Activated CD8-positive, alpha-beta T cell treated with anti-CD3 and anti-CD28 coated beads for 36 hours (primary cell): ENCODE data around the gene B4GALNT1. TPM values are rescaled to one million over a fixed set of nuclear protein-coding genes. Genes with fewer than 3 reads are reported as not detected.

Experiments used
- ATAC-seq: fragments of 200-7000 bp; cut with Tn5 transposase; one replicate; pipeline ENCODE4 v1.10.0; 2021; ENCODE audit warnings: mild to moderate bottlenecking, moderate library complexity
- CTCF ChIA-PET: fragments of 350-600 bp; sonication (Branson Sonifier 250); formaldehyde crosslinking; loops from one replicate; lab custom pipeline; 2021; ENCODE audit warnings: antibody characterized with exemption; lab: Charles Lee
- POLR2A ChIA-PET: fragments of 350-600 bp; sonication (Branson Sonifier 250); formaldehyde crosslinking; loops from one replicate; lab custom pipeline; 2021; ENCODE audit warnings: antibody characterized with exemption; lab: Charles Lee
- DNase-seq: peaks from one replicate; pipeline ENCODE4 v3.0.0-alpha.2; 2020
- H3K27ac Mint-ChIP-seq: one replicate; pipeline ENCODE4 v1.8.0; 2021; ENCODE audit warnings: mild to moderate bottlenecking, mixed read lengths
- H3K27me3 Mint-ChIP-seq: one replicate; pipeline ENCODE4 v1.8.0; 2021; ENCODE audit warnings: mixed read lengths
- H3K36me3 Mint-ChIP-seq: one replicate; pipeline ENCODE4 v1.8.0; 2021; ENCODE audit warnings: low read depth, mixed read lengths
- H3K4me1 Mint-ChIP-seq: one replicate; pipeline ENCODE4 v1.8.0; 2021; ENCODE audit warnings: low read depth, mixed read lengths
- H3K4me3 Mint-ChIP-seq: one replicate; pipeline ENCODE4 v1.8.0; 2021; ENCODE audit warnings: mild to moderate bottlenecking, moderate library complexity, mixed read lengths
- H3K9me3 Mint-ChIP-seq: one replicate; pipeline ENCODE4 v1.8.0; 2021; ENCODE audit warnings: mixed read lengths
- intact Hi-C: fragments of 100-400 bp; cut with micrococcal nuclease; formaldehyde crosslinking; loops from one replicate; pipeline ENCODE4 v1.10.0; 2022
- total RNA-seq, 2 experiments: library from RNA; stranded (reverse); gene quantifications; one replicate each; pipeline ENCODE4 v1.2.3, GENCODE V29; 2021
- TF ChIP-seq, protein P1 (sequence below): fragments of 200-600 bp; IDR thresholded peaks from one replicate; pipeline ENCODE4 v1.8.0; 2022; ENCODE audit warnings: antibody characterized with exemption, mild to moderate bottlenecking

Gene B4GALNT1
- total RNA-seq, 2 experiments from 2014 or later, result 0.61 to 1.4 TPM

DNA sequence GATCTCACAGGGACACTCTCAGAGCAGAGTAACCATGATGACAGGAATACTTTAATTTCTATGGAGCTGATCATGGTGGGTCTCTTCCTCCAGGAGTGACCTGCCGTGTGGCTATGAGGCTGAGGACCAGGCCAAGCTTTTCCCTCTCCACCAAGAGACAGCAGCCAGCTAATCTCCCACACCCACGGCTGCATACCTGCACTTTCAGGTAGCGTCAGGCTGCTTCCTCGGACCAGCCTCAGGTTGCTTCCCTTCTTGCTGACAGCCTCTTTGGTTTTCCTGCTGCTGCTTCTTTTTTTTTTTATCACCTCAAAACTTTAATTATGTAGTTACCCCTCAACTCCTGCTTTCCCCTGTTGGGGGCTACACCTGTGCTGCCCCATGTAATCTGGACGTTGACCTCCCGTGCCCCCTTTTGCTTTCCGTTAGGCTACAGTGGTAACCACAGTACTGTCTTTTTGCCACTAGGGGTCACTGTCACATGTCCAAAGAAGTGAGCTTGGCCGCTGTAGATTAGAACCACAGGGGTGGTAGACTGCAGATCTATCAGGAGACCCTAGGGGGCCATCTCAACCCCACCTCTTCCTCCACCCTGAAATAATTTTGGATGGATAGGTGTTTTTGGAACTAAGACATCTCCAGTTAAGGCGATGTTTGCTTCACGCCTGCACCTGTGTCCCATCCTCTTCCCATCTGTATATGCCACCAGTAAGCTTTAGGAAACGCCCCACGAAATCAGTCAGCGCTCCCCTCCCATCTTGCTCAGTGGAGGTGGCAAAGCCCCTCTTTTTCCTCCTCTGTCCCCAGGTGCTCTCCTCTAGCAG is 49.8 kb downstream of the B4GALNT1 start:
- CTCF ChIA-PET, result interaction anchor here (0.6 to 7.0 kb wide), 46 partner anchors 8 to 173 kb away, joined by 3 to 124 read pairs (median 5); partner anchors contain the start of genes ARHGEF25, B4GALNT1, DCTN2 and OS9

DNA sequence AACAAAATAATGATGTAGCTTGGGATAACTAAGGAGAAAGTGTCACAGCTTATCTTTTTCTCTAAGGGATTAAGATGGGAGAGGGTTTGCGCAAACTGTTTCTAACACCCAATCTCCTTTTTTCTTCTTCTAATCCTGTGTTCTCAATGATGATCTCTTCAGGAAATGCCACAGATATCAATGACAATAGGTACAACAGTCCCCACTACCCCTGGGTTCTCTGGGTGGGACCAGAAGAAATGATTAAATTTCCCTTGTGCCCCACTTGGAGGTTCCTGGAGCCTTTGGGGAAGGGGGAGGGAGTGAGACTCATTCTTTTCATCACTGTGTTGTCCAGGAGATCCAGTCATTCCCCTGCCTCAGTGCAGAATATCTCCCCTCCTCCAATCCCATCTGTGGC is 50.6 kb downstream of the B4GALNT1 start:
- Mint-ChIP-seq H3K4me3 (no peak overlapping the region), H3K27me3 (no peaks in the 10 kb centered on the region), H3K4me1 (no peaks in the 10 kb centered on the region), H3K36me3 (no peaks in the 10 kb centered on the region), H3K27ac (no peak overlapping the region), H3K9me3 (no peaks in the 10 kb centered on the region)
- POLR2A ChIA-PET, result interaction anchor here (1.5 to 2.0 kb wide), 2 partner anchors 23 to 40 kb away, joined by 4 to 6 read pairs; partner anchors contain the start of gene DTX3
- ATAC-seq, result no peak
- intact Hi-C loops, result loop anchor here (2.0 to 5.0 kb wide), 3 partner anchors 40 to 160 kb away; partner anchors contain the start of gene OS9
- CTCF ChIA-PET, result interaction anchor here (0.8 to 7.0 kb wide), 24 partner anchors 8 to 162 kb away, joined by 3 to 124 read pairs (median 10); partner anchors contain the start of genes ARHGEF25, B4GALNT1, OS9 and PIP4K2C
- TF ChIP-seq, protein P1, sequence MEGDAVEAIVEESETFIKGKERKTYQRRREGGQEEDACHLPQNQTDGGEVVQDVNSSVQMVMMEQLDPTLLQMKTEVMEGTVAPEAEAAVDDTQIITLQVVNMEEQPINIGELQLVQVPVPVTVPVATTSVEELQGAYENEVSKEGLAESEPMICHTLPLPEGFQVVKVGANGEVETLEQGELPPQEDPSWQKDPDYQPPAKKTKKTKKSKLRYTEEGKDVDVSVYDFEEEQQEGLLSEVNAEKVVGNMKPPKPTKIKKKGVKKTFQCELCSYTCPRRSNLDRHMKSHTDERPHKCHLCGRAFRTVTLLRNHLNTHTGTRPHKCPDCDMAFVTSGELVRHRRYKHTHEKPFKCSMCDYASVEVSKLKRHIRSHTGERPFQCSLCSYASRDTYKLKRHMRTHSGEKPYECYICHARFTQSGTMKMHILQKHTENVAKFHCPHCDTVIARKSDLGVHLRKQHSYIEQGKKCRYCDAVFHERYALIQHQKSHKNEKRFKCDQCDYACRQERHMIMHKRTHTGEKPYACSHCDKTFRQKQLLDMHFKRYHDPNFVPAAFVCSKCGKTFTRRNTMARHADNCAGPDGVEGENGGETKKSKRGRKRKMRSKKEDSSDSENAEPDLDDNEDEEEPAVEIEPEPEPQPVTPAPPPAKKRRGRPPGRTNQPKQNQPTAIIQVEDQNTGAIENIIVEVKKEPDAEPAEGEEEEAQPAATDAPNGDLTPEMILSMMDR, result no peak
- DNase-seq, result no peak

More for the DNA sequence above, 49.8 kb downstream of the B4GALNT1 start:
- POLR2A ChIA-PET, result interaction anchor here (0.6 to 2.0 kb wide), 6 partner anchors 22 to 147 kb away, joined by 3 to 6 read pairs (median 4); partner anchors contain the start of gene DTX3
- no peaks in the 10 kb centered on the region for H3K36me3 Mint-ChIP-seq
- DNase-seq, result peak; percentile 83
- H3K27me3 Mint-ChIP-seq, result no peaks in the 10 kb centered on the region
- no peak overlapping the region for H3K4me3 Mint-ChIP-seq
- intact Hi-C loops, result loop anchor here (2.0 to 5.0 kb wide), 3 partner anchors 40 to 160 kb away; partner anchors contain the start of gene OS9
- H3K9me3 Mint-ChIP-seq, result no peaks in the 10 kb centered on the region
- no peak overlapping the region for H3K27ac Mint-ChIP-seq
- peak; percentile 100 for ATAC-seq
- TF ChIP-seq, protein P1, result peak; percentile 96
- no peaks in the 10 kb centered on the region for H3K4me1 Mint-ChIP-seq

DNA sequence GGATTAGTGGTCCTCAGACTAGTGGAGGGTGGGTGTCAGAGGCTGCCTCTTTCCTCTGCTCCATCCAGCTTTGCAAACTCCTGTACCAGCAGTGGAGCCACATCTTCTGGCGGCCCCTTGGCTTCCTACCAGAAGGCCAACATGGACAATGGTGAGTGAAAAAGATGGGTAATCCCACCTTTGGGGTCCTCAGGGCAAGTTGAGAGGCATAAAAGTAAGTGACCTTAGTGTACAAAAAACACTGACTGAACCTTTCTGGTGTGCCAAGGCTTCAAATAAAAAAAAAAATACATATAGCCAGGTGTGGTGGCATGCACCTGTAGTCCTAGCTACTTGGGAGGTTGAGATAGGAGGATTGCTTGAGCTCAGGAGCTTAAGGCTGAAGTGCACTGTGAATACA is 51.2 kb downstream of the B4GALNT1 start:
- TF ChIP-seq, protein P1, result no peak
- H3K9me3 Mint-ChIP-seq, result no peaks in the 10 kb centered on the region
- H3K36me3 Mint-ChIP-seq, result no peaks in the 10 kb centered on the region
- no peak overlapping the region for H3K27ac Mint-ChIP-seq
- H3K4me3 Mint-ChIP-seq, result no peak overlapping the region
- DNase-seq, result no peak
- CTCF ChIA-PET, result interaction anchor here (0.9 to 7.0 kb wide), 11 partner anchors 10 to 160 kb away, joined by 3 to 124 read pairs (median 19); partner anchors contain the start of genes ARHGEF25, B4GALNT1 and PIP4K2C
- H3K27me3 Mint-ChIP-seq, result no peaks in the 10 kb centered on the region
- intact Hi-C loops, result loop anchor here (2.0 to 5.0 kb wide), 3 partner anchors 41 to 161 kb away; partner anchors contain the start of gene OS9
- ATAC-seq, result no peak
- no peaks in the 10 kb centered on the region for H3K4me1 Mint-ChIP-seq
- POLR2A ChIA-PET, result no interaction called here

- DNase-seq, result no peak
- no peak for ATAC-seq
- Mint-ChIP-seq H3K27ac (no peak overlapping the region), H3K9me3 (no peaks in the 10 kb centered on the region), H3K4me3 (no peak overlapping the region), H3K27me3 (no peaks in the 10 kb centered on the region), H3K4me1 (no peaks in the 10 kb centered on the region), H3K36me3 (no peaks in the 10 kb centered on the region)
- TF ChIP-seq, protein P1, result no peak
- POLR2A ChIA-PET, result interaction anchor here (1.3 kb wide), 2 partner anchors 40 to 46 kb away, joined by 3 to 4 read pairs; no protein-coding TSS in a partner anchor
- CTCF ChIA-PET, result interaction anchor here (0.9 to 7.0 kb wide), 7 partner anchors 12 to 161 kb away, joined by 3 to 124 read pairs (median 8); partner anchors contain the start of genes ARHGEF25, B4GALNT1 and PIP4K2C
- intact Hi-C loops, result loop anchor here (5.0 kb wide), 1 partner anchor 112 kb away; the partner anchor contains the start of gene OS9
These were observed 52.6 kb downstream of the B4GALNT1 start for GRCh38 chr12:57580466-57580795.
